C4-2B (cell line): ENCODE results near the gene TIAM2.
"Not testable (repeated sequence)": the region's sequence is repeated elsewhere in the genome, so short reads cannot be mapped to it uniquely, and the experiment has no call there.

ENCODE experiments used
- H3K27ac ChIP-seq: fragments of 450-650 bp; 2 replicates; pipeline ENCODE4 v1.5.1; 2017
- CTCF ChIP-seq: fragments of 450-650 bp; conservative IDR thresholded peaks from 2 replicates; pipeline ENCODE4 v1.5.1; 2017; ENCODE audit warnings: mild to moderate bottlenecking
- ZFX ChIP-seq: fragments of 450-650 bp; IDR thresholded peaks from 2 replicates; pipeline ENCODE4 v1.6.1; 2017

TIAM2 gene

DNA sequence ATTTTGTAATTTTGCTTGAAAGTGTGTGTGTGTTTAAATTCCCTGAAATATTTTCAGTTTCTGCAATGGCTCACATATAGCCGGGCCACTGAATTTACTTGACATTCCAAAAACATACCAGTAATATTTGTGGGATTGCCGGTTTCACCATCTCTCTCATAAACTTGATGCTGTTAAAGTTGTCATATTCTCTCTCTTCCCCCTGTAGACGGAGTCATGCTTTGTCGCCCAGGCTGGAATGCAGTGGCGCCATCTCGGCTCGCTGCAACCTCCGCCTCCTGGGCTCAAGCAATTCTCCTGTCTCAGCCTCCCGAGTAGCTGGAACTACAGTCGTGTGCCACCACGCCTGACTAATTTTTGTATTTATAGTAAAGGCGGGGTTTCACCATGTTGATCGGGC lies 122.1 kb downstream of the TIAM2 start:
- no peak for TF ChIP-seq ZFX
- TF ChIP-seq CTCF: no peak
- no peak overlapping the region for H3K27ac ChIP-seq

DNA sequence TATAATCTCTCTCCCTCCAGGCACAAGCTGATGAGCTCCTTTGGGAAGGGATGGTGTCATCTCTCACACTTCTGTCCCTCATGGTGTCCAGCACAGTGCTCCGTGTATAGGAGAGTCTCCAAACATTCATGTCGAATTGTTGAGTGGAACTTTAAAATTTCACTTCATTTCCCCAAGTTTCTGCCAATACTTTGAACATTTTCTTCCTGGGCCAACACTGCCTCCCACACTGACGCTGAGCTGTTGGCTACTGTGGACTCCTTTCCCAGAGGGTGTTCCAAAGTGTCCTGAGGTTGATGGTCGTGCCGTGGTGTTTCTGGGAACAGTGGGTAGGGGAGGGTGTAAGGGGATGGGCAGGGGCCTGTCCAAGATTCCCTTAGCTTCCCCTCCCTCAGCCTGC lies 122.7 kb downstream of the TIAM2 start:
- TF ChIP-seq CTCF (no peak), ZFX (no peak)
- H3K27ac ChIP-seq: no peak overlapping the region

GRCh38 chr6:155119201-155119600 lies 124.1 kb downstream of the TIAM2 start:
- not testable (repeated sequence) for H3K27ac ChIP-seq

- no peak for TF ChIP-seq CTCF
- no peak for TF ChIP-seq ZFX
Measured at GRCh38 chr6:155120034-155120433, 124.9 kb downstream of the TIAM2 start.

GRCh38 chr6:155121294-155121693 lies 126.2 kb downstream of the TIAM2 start:
- no peak overlapping the region for H3K27ac ChIP-seq
- TF ChIP-seq ZFX: no peak
- TF ChIP-seq CTCF: no peak

More at GRCh38 chr6:155120034-155120433, 124.9 kb downstream of the TIAM2 start:
- no peak overlapping the region for H3K27ac ChIP-seq

DNA sequence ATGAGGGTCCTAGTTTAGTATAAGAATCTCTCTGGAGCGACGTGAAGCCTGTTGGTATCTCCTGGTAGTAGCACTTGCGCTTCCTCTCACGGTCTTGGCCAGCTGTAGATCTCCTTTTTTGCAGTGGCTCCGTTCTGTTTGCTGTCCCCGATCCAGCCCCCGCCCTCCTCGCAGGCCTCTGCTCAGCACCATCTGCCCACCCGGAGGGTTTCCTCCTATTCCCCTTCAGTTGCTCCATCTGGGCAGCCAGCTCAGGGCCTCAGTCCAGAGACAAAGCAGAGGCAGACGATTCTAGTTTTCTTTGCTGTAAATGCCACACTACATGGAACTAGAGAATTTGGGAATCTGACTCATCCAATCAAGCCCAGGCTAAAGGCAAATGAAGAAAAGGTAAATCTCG lies 126.6 kb downstream of the TIAM2 start:
- TF ChIP-seq ZFX (no peak), CTCF (no peak)
- no peak overlapping the region for H3K27ac ChIP-seq

DNA sequence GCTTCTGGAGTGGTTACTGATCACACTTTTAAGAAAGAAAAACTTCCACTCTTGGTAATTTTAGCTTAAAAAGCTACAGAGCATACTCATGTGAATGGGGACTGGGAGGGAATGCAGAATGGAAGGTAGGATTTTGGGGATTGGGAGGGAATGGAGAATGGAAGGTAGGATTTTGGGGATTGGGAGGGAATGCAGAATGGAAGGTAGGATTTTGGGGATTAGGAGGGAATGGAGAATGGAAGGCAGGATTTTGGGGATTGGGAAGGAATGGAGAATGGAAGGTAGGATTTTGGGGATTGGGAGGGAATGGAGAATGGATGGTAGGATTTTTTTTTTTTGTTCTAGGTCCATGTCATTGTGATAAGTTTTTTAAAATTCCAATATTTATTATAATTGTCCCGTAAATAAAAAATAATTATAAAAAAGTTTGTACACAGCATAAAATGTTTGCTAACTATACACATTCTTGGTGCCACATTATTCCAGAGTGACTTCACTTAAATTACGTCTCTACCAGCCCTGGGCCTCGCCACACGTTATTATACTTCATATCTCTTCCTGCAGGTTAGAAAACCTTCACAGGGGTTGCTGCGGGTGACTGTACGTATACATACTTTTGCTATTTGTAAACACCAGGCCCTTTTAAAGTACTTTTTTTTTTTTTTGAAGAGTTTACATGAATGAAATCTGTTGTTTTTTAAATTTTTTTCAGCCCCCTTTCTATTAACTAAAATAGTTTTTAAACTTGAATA lies 127.3 kb downstream of the TIAM2 start:
- no peak overlapping the region for H3K27ac ChIP-seq
- TF ChIP-seq CTCF (no peak), ZFX (no peak)

- TF ChIP-seq CTCF (no peak), ZFX (no peak)
- H3K27ac ChIP-seq: no peak overlapping the region
Measured at GRCh38 chr6:155123520-155123919, 128.4 kb downstream of the TIAM2 start.
